HG02840 (cell line): Measurements from ENCODE around the gene HPS5.

Experiments
- ATAC-seq: cut with Tn5 transposase; IDR thresholded peaks from one replicate; pipeline ENCODE4 v1.9.1; 2021; ENCODE audit warnings: mild to moderate bottlenecking, moderate library complexity, moderate number of reproducible peaks; ENCODE audit not compliant: unreplicated experiment, low FRiP score

HPS5 gene

DNA sequence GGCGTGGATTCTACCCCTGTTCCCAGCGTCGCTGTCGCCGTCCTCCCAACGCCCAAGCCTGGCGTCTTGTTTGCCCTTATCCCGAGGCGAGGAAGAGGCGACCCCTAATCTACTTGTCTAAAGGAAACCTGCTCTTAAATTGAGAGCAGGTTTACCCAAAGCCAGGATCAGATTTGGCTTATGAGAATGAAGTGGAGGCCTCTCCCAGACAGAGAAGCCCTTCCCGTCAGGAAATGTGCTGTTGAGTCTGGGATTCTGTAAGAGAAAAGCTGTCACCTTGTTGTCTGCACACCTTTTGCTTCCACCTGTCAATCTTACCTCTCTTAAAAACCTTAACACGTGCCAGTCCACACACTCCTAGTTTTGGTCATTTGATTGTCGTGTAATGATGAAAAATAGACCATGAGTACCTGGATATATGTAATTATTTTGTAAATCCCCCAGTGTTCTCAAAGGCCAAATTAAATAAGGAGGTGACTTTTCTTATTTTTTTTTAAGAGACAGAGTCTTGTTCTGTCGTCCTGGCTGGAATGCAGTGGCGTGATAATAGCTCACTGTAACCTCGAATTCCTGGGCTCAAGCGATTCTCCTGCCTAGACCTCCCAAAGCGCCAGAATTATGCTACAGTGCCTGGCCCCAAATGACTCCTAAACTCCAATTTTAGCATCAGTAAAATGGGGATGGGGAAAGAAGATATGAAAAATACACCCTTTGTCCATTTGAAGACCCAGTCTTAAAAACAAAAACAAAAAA lies 1.1 kb upstream of the HPS5 start:
- ATAC-seq: no peak

- peak; percentile 2 for ATAC-seq
Measured at GRCh38 chr11:18321578-18321968, 367 bp downstream of the HPS5 start.

- ATAC-seq: no peak
Measured at GRCh38 chr11:18320617-18321016, 1.3 kb downstream of the HPS5 start.

GRCh38 chr11:18319914-18320313 lies 2.0 kb downstream of the HPS5 start:
- no peak for ATAC-seq

DNA sequence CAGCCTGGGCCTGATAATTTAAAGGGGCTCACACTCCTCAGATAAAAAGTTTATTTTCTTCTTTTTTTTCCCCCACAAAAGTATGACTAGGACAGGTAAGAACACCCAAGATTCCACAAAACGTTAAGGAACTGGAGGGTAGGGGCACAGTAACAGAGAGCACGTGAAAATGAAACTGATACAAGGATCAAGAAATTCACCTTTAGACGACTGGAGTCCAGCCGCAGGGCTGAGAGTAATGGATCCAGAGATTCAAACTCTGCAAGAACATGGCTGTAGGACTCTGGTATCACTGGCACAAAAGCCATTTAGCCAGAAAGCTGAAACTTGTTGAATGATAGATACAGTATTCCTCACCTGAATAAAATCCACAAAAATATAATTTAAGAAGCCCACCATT lies 4.4 kb downstream of the HPS5 start:
- ATAC-seq: no peak

GRCh38 chr11:18315893-18316292 lies 6.0 kb downstream of the HPS5 start:
- no peak for ATAC-seq

DNA sequence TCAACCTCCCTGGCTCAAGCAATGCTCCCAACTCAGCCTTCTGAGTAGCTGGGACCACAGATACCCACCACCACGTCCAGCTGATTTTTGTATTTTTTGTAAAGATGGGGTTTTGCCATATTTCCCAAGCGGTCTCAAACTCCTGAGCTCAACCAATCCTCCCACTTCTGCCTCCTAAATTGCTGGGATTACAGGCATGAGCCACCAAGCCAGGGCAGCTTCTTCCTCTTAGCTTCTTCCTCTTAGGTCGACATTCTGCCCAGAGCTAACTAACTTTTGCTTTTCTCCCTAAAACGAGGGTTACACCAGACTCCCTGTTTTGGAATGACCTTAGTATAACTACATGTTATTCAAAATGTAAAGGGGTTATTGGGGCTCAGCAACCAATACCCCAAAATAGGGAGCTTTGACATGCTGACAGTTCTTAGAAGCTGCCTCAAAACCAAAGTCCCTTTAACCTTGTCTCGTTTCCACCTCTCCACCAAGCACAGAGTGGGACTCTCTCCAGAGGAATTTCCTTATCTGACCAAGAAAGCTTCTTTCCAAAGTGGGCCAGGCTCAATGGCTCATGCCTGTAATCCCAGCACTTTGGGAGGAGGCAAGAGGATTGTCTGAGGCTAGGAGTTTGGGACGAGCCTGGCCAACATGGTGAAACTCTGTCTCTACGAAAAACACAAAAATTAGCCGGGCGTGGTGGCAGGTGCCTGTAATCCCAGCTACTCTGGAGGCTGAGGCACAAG lies 7.0 kb downstream of the HPS5 start:
- ATAC-seq: no peak

DNA sequence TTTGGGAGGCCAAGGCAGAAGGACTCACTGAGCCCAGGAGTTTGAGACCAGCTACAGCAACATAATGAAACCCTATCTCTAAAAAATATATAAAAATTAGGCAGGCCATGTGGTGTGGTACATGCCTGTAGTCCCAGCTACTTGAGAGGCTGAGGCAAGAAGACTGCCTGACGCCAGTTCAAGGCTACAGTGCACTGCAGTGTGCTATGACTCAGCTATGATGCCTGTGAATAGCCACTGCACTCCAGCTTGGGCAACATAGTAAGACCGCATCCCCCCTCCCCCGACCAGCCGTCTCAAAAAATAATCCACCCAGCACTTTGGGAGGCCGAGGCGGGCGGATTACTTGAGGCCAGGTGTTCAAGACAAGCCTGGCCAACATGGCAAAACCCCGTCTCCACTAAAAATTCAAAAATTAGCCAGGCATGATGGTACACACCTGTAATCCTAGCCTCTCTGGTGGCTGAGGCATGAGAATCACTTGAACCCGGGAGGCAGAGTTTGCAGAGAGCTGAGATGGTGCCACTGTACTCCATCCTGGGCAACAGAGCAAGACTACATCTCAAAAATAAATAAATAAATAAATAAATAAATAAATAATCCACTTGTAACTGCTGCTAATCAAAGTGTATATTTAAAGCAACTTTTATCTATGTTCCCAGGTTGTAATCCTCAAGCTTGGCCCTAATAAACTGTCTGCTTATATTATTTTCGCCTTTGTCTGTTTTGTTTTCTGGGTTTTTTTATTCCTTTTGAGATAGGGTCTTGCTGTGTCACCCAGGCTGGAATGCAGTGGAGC lies 7.8 kb downstream of the HPS5 start:
- ATAC-seq: no peak

DNA sequence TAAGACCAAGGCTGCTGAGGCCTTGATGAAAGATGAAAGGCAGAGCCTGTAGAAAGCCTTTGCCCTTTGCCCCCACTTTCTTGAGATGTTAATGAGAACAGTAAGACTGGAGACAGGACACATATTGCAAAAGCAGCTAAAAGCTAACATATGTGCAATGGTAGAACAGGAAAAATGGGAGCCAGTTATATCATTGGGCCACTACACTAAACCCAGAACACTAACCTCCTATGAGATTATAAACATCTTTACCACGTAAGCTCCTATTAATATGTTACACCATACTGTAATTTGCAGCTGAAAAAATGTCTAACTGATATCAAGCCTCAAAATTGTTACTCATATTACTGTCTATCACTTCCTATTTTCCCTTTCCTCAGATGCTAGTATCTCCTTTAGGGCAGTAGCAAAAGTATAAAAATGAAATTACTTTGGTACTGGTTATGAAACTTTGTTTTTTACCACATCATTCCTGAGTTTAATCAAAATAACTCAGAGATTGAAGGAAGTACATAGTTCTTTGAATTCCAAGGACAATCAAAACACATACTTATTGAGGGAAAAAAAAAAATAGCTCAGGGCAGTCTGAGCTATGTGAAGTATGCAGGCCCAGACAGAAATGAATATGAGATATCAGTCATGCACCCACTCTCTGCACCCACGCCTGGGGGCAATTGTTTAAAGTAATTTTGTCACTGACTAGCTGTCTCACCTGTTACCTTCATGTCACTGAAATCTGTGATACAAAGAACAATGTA lies 9.1 kb downstream of the HPS5 start:
- ATAC-seq: no peak

GRCh38 chr11:18312012-18312411 lies 9.9 kb downstream of the HPS5 start:
- ATAC-seq: no peak

GRCh38 chr11:18310800-18311340 lies 11.1 kb downstream of the HPS5 start:
- ATAC-seq: no peak

DNA sequence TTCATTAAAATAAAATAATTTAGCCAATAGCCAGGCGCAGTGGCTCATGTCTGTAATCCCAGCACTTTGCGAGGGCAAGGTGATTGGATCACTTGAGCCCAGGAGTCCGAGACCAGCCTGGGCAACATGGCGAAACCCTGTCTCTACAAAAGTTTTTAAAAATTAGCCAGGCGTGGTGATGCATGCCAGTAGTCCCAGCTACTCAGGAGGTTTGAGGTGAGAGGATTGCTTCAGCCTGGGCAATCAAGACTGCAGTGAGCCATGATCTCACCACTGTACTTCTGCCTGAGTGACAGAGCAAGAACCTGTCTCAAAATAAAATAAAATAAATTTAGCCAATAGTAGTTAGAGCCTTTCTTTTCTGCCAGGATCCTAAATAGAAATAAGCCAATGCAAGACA lies 12.2 kb downstream of the HPS5 start:
- ATAC-seq: no peak

GRCh38 chr11:18308242-18308641 lies 13.7 kb downstream of the HPS5 start:
- no peak for ATAC-seq

- ATAC-seq: no peak
Measured at GRCh38 chr11:18307461-18308139, 14.3 kb downstream of the HPS5 start.

DNA sequence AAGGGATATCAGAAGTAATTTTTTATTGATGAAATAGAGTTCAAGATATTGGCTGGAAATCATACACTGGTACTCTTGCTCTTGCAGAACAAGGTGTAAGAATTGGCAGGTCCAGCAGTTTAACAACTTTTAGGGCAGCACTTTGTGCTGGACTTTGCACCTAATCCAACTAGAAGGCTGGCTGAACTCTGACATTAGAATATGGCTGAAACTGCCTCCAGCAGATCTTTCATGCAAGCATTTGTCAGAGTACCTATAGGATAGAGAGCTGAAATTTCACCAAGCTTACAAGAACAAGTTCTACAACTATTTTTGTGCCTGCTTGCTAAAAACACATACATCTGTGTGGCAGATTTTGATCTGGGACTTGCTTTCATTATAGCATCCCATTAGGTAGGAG lies 17.2 kb downstream of the HPS5 start:
- no peak for ATAC-seq

- no peak for ATAC-seq
Measured at GRCh38 chr11:18299721-18300120, 22.2 kb downstream of the HPS5 start.

DNA sequence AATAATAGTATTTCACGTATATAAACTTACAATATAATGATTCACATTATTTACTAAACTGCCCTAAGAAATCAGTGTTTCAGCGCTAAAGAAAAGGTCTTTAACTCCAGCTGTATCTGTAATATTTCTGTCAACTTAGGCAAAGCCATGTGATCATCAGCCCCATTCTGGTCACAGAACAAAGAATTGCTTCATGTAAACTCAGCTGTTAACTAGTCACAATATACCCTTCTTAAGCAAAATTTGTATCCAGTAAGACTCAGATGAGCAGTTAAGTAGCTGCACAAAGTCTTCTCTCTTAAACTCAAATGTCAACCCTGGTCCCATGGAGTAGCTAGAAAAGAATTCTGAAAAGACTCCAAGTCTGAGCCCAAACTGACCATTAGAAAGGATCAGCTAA lies 26.6 kb downstream of the HPS5 start:
- ATAC-seq: no peak

GRCh38 chr11:18294862-18295261 lies 27.1 kb downstream of the HPS5 start:
- ATAC-seq: no peak

GRCh38 chr11:18288911-18289310 lies 33.0 kb downstream of the HPS5 start:
- no peak for ATAC-seq

GRCh38 chr11:18285841-18286240 lies 36.1 kb downstream of the HPS5 start:
- no peak for ATAC-seq
